Panc1 (cell line): ENCODE results near the gene UNC13B. TPM values are rescaled to one million over a fixed set of nuclear protein-coding genes. Genes with fewer than 3 reads are reported as not detected.

Experiments used
- ATAC-seq: fragments of 200-7000 bp; cut with Tn5 transposase; 2 replicates; pipeline ENCODE4 v1.9.1; 2020; ENCODE audit warnings: mild to moderate bottlenecking, moderate library complexity
- BruUV-seq: library from RNA; stranded (reverse); fragments of 400-500 nt; replicated peaks from 2 replicates; lab custom pipeline; 2021; lab: Mats Ljungman, UMichigan
- CTCF ChIA-PET: fragments of 300-600 bp; sonication (Branson Sonifier 250); formaldehyde crosslinking; loops from one replicate; lab custom pipeline; 2022; ENCODE audit warnings: antibody characterized with exemption; lab: Charles Lee
- POLR2A ChIA-PET: fragments of 300-600 bp; sonication (Branson Sonifier 250); formaldehyde crosslinking; loops from one replicate; lab custom pipeline; 2022; ENCODE audit warnings: antibody characterized with exemption; lab: Charles Lee
- DNase-seq: peaks from one replicate; pipeline ENCODE4 v3.0.0-alpha.2; 2010; ENCODE audit warnings: low read depth, low spot score
- H3K27ac ChIP-seq: 2 replicates; pipeline ENCODE4 v1.5.1; 2011; ENCODE audit warnings: mild to moderate bottlenecking, low read length, inconsistent platforms
- H3K27me3 ChIP-seq: fragments of 200-500 bp; sonication (Bioruptor generic); 2 replicates; pipeline ENCODE4 v1.6.0; 2014; ENCODE audit warnings: low read length, inconsistent platforms; ENCODE audit not compliant: control insufficient read depth, insufficient read depth
- H3K36me3 ChIP-seq: fragments of 200-500 bp; sonication (Bioruptor generic); 2 replicates; pipeline ENCODE4 v1.5.1; 2014; ENCODE audit warnings: inconsistent platforms, mild to moderate bottlenecking, low read length, moderate library complexity; ENCODE audit not compliant: control insufficient read depth, insufficient read depth
- H3K4me1 ChIP-seq: 2 replicates; pipeline ENCODE4 v1.5.1; 2011; ENCODE audit warnings: inconsistent platforms, mild to moderate bottlenecking, low read length, moderate library complexity; ENCODE audit not compliant: control insufficient read depth, insufficient read depth
- H3K4me3 ChIP-seq, 2 experiments: 2 replicates each; pipeline ENCODE4 v1.5.1; 2011 to 2012; ENCODE audit warnings: low read depth in 2 of 2, low read length in 2 of 2, mild to moderate bottlenecking in 2 of 2, inconsistent platforms in 1 of 2, moderate library complexity in 1 of 2
- H3K9me3 ChIP-seq: fragments of 200-500 bp; sonication (Bioruptor generic); 2 replicates; pipeline ENCODE4 v1.5.1; 2014; ENCODE audit warnings: low read depth, mild to moderate bottlenecking, inconsistent platforms, low read length, moderate library complexity; ENCODE audit not compliant: control insufficient read depth, insufficient read depth
- POLR2AphosphoS5 ChIP-seq: IDR thresholded peaks from 2 replicates; pipeline ENCODE4 v1.6.1; 2012; ENCODE audit warnings: mild to moderate bottlenecking, low read depth, low read length, moderate library complexity
- SIN3A ChIP-seq: IDR thresholded peaks from 2 replicates; pipeline ENCODE4 v1.6.1; 2012; ENCODE audit warnings: low read depth, mild to moderate bottlenecking, low read length, moderate library complexity, borderline replicate concordance; ENCODE audit not compliant: insufficient read depth
- TCF7L2 ChIP-seq: IDR thresholded peaks from 2 replicates; pipeline ENCODE4 v1.6.1; 2011; ENCODE audit warnings: mild to moderate bottlenecking, low read depth, low read length, inconsistent platforms
- in situ Hi-C: cut with HindIII; loops from 2 replicates; pipeline ENCODE4 v1.10.0; 2016; ENCODE audit warnings: low sequenced_read_pairs, low pct_unique_long_range_greater_than_20kb
- intact Hi-C: fragments of 100-400 bp; cut with micrococcal nuclease; formaldehyde crosslinking; loops from one replicate; pipeline ENCODE4 v1.10.0; 2022; ENCODE audit not compliant: unreplicated experiment
- total RNA-seq: library from RNA; stranded (reverse); gene quantifications from one replicate; pipeline ENCODE4 v1.2.1, GENCODE V29; 2021; ENCODE audit not compliant: unreplicated experiment
- TF ChIP-seq, protein P1 (sequence below), 2 experiments: IDR thresholded peaks; 2 replicates each; pipeline ENCODE4 v1.6.1; 2011 to 2012; ENCODE audit warnings: low read depth in 2 of 2, control low read depth in 1 of 2, low read length in 1 of 2, mild to moderate bottlenecking in 1 of 2, moderate library complexity in 1 of 2; ENCODE audit not compliant: insufficient read depth in 1 of 2
- TF ChIP-seq, protein P2 (sequence below): fragments of 450-650 bp; IDR thresholded peaks from 2 replicates; pipeline ENCODE4 v1.5.1; 2017; ENCODE audit warnings: mild to moderate bottlenecking

The UNC13B gene
- total RNA-seq, 1 experiment from 2014 or later: 35.2 TPM

DNA sequence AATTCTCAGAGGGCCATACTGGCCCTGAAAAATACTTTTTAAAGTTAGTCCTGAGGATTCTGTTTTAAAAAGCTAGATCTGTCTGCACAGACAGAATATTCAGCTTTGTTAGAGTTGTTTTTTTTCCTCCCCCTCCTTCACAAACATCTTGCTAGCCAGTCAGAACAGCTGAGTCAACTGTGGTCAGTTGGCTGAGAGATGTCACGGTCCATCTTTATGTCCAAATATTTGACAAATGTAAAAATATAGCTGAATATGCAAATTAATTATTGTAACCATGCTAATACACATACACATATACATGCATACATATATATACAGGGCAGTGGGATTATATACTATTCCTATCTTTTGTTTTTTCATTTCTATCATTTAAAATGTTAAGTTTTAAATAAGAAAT lies 33.9 kb downstream of the UNC13B start:
- in situ Hi-C loops: no loop called here
- CTCF ChIA-PET: no interaction called here

DNA sequence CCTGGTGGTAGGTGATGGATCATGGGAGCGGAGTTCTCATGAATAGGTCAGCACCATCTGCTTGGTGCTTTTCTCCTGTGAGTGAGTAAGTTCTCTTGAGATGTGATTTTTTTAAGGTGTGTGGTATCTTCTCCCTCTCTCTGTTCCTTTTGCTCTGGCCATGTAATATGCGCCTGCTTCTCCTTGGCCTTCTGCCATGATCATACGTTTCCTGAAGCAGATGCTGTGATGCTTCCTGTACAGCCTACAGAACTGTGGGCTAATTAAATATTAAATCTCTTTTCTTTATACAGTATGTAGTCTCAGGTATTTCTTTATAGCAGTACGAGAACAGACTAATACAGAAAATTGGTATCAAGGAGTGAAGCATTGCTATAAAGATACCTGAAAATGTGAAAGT lies 36.4 kb downstream of the UNC13B start:
- no peak for TF ChIP-seq POLR2AphosphoS5
- no peak for TF ChIP-seq SIN3A
- TF ChIP-seq, protein P1, sequence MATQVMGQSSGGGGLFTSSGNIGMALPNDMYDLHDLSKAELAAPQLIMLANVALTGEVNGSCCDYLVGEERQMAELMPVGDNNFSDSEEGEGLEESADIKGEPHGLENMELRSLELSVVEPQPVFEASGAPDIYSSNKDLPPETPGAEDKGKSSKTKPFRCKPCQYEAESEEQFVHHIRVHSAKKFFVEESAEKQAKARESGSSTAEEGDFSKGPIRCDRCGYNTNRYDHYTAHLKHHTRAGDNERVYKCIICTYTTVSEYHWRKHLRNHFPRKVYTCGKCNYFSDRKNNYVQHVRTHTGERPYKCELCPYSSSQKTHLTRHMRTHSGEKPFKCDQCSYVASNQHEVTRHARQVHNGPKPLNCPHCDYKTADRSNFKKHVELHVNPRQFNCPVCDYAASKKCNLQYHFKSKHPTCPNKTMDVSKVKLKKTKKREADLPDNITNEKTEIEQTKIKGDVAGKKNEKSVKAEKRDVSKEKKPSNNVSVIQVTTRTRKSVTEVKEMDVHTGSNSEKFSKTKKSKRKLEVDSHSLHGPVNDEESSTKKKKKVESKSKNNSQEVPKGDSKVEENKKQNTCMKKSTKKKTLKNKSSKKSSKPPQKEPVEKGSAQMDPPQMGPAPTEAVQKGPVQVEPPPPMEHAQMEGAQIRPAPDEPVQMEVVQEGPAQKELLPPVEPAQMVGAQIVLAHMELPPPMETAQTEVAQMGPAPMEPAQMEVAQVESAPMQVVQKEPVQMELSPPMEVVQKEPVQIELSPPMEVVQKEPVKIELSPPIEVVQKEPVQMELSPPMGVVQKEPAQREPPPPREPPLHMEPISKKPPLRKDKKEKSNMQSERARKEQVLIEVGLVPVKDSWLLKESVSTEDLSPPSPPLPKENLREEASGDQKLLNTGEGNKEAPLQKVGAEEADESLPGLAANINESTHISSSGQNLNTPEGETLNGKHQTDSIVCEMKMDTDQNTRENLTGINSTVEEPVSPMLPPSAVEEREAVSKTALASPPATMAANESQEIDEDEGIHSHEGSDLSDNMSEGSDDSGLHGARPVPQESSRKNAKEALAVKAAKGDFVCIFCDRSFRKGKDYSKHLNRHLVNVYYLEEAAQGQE (IDR thresholded peaks at IDR 0.05; ENCODE audit: insufficient read depth in 1 of 2, low read depth in 2 of 2, low read length in 1 of 2): no peak
- TF ChIP-seq TCF7L2: no peak
- TF ChIP-seq, protein P2, sequence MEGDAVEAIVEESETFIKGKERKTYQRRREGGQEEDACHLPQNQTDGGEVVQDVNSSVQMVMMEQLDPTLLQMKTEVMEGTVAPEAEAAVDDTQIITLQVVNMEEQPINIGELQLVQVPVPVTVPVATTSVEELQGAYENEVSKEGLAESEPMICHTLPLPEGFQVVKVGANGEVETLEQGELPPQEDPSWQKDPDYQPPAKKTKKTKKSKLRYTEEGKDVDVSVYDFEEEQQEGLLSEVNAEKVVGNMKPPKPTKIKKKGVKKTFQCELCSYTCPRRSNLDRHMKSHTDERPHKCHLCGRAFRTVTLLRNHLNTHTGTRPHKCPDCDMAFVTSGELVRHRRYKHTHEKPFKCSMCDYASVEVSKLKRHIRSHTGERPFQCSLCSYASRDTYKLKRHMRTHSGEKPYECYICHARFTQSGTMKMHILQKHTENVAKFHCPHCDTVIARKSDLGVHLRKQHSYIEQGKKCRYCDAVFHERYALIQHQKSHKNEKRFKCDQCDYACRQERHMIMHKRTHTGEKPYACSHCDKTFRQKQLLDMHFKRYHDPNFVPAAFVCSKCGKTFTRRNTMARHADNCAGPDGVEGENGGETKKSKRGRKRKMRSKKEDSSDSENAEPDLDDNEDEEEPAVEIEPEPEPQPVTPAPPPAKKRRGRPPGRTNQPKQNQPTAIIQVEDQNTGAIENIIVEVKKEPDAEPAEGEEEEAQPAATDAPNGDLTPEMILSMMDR: no peak
- intact Hi-C loops (loop anchor here (10.0 kb wide), 3 partner anchors 47 to 357 kb away; no protein-coding TSS in a partner anchor), in situ Hi-C loops (no loop called here)
- POLR2A ChIA-PET: no interaction called here
- Histone ChIP-seq H3K36me3 (no peaks in the 10 kb centered on the region), H3K27ac (no peak overlapping the region), H3K27me3 (no peaks in the 10 kb centered on the region), H3K4me1 (no peaks in the 10 kb centered on the region), H3K4me3 (no peak overlapping the region), H3K9me3 (no peaks in the 10 kb centered on the region)
- CTCF ChIA-PET: no interaction called here
- no peak for ATAC-seq
- BruUV-seq: no TSS peak
- DNase-seq: no peak

More for the DNA sequence above, 33.9 kb downstream of the UNC13B start:
- BruUV-seq: no TSS peak
- Histone ChIP-seq H3K36me3 (no peaks in the 10 kb centered on the region), H3K4me1 (no peaks in the 10 kb centered on the region), H3K4me3 (no peak overlapping the region), H3K27me3 (no peaks in the 10 kb centered on the region), H3K27ac (no peak overlapping the region), H3K9me3 (no peaks in the 10 kb centered on the region)
- TF ChIP-seq, protein P2: no peak
- TF ChIP-seq POLR2AphosphoS5: no peak
- POLR2A ChIA-PET: interaction anchor here (0.6 kb wide), 1 partner anchor 87 kb away, joined by 3 read pairs; no protein-coding TSS in a partner anchor
- ATAC-seq (no peak), DNase-seq (no peak)
- intact Hi-C loops: loop anchor here (10.0 kb wide), 3 partner anchors 49 to 359 kb away; no protein-coding TSS in a partner anchor
